HG03565 (cell line): ENCODE results near the gene SDS.

Experiments used
- ATAC-seq: cut with Tn5 transposase; IDR thresholded peaks from one replicate; pipeline ENCODE4 v1.9.1; 2021; ENCODE audit warnings: mild to moderate bottlenecking, moderate library complexity; ENCODE audit not compliant: unreplicated experiment

Gene SDS

GRCh38 chr12:113385282-113385882, 18.3 kb downstream of the SDS start:
- ATAC-seq: no peak

- ATAC-seq: no peak
Measured at GRCh38 chr12:113384778-113385177, 18.9 kb downstream of the SDS start.

- no peak for ATAC-seq
Measured at GRCh38 chr12:113382206-113382605, 21.5 kb downstream of the SDS start.

- ATAC-seq: no peak
Measured at GRCh38 chr12:113381220-113381619, 22.5 kb downstream of the SDS start.

GRCh38 chr12:113378291-113378690, 25.4 kb downstream of the SDS start:
- no peak for ATAC-seq

GRCh38 chr12:113374823-113375428, 28.8 kb downstream of the SDS start:
- no peak for ATAC-seq

GRCh38 chr12:113373969-113374368, 29.7 kb downstream of the SDS start:
- no peak for ATAC-seq

GRCh38 chr12:113373440-113373839, 30.2 kb downstream of the SDS start:
- no peak for ATAC-seq

GRCh38 chr12:113372371-113372770, 31.3 kb downstream of the SDS start:
- ATAC-seq: no peak

- no peak for ATAC-seq
Measured at GRCh38 chr12:113371808-113372207, 31.9 kb downstream of the SDS start.

- no peak for ATAC-seq
Measured at GRCh38 chr12:113370923-113371682, 32.6 kb downstream of the SDS start.

GRCh38 chr12:113369391-113369985, 34.2 kb downstream of the SDS start:
- no peak for ATAC-seq

- no peak for ATAC-seq
Measured at GRCh38 chr12:113368331-113368730, 35.4 kb downstream of the SDS start.

GRCh38 chr12:113366827-113367226, 36.9 kb downstream of the SDS start:
- no peak for ATAC-seq

- ATAC-seq: no peak
Measured at GRCh38 chr12:113365639-113366395, 37.9 kb downstream of the SDS start.

- no peak for ATAC-seq
Measured at GRCh38 chr12:113364698-113365097, 39.0 kb downstream of the SDS start.

GRCh38 chr12:113361574-113362370, 41.9 kb downstream of the SDS start:
- ATAC-seq: no peak

- ATAC-seq: no peak
Measured at GRCh38 chr12:113359939-113360748, 43.5 kb downstream of the SDS start.

GRCh38 chr12:113359133-113359938, 44.4 kb downstream of the SDS start:
- ATAC-seq: no peak
